ENCODE measurements around the gene OGFR.

DNA sequence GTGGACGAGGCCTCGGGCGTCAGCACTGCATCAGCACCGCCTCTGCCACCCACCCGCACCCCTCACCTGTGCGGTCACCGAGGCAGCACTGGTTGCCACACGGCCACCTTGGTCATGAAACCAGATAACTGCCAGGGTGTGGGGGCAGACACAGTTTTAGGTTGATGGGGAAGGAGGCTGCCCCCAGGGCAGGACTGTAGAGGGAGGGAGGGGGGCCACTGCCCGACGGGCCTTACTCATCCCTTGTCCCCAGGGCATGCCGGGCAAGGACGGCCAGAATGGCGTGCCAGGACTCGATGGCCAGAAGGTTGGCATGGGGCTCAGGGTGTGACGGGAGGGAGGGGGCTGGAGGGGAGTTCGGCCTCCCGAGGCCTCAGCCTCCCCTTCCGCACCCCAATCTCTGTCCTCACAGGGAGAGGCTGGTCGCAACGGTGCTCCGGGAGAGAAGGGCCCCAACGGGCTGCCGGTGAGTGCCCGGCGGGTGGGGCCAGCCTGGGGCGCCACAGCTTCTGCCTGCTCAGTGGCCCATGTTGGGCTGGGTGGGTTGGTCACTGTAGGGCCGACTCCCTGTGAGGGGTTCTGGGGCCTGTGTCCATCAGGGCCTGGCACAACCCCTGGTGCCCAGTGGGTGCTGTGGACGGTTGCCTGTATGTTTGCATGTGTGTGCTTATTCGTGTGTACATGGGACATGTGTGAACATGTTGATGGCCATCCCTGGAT lies 24.0 kb downstream of the OGFR start:
- TF ChIP-seq FOXK2 (IDR thresholded peaks at IDR 0.05) (no peak), FOXA1 (IDR thresholded peaks at IDR 0.05) (no peak), SP1 (IDR thresholded peaks at IDR 0.05) (no peak), LEF1 (IDR thresholded peaks at IDR 0.05; ENCODE audit: borderline replicate concordance) (no peak), NFRKB (IDR thresholded peaks at IDR 0.05) (no peak), L3MBTL2 (conservative IDR thresholded peaks at IDR 0.05) (no peak), BHLHE40 (IDR thresholded peaks at IDR 0.05; ENCODE audit: borderline replicate concordance) (no peak), CTBP1 (IDR thresholded peaks at IDR 0.05; ENCODE audit: borderline replicate concordance) (no peak), FOXM1 (IDR thresholded peaks at IDR 0.05; ENCODE audit: borderline replicate concordance) (no peak)
- TF ChIP-seq, protein P1, sequence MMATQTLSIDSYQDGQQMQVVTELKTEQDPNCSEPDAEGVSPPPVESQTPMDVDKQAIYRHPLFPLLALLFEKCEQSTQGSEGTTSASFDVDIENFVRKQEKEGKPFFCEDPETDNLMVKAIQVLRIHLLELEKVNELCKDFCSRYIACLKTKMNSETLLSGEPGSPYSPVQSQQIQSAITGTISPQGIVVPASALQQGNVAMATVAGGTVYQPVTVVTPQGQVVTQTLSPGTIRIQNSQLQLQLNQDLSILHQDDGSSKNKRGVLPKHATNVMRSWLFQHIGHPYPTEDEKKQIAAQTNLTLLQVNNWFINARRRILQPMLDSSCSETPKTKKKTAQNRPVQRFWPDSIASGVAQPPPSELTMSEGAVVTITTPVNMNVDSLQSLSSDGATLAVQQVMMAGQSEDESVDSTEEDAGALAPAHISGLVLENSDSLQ (IDR thresholded peaks at IDR 0.05): no peak

Measured in HEK293T (cell line).